Epithelial cell of esophagus (primary cell): ENCODE data around the gene APLP1.

Source experiments
- DNase-seq: peaks from one replicate; pipeline ENCODE4 v3.0.0; 2010; ENCODE audit warnings: low read depth
- H3K4me3 ChIP-seq: 2 replicates; pipeline ENCODE4 v1.5.1; 2011; ENCODE audit warnings: mild to moderate bottlenecking, low read length, control low read depth
- TF ChIP-seq, protein P1 (sequence below): IDR thresholded peaks from 2 replicates; pipeline ENCODE4 v1.5.1; 2011; ENCODE audit warnings: low read depth, mild to moderate bottlenecking, low read length, control low read depth, inconsistent platforms; ENCODE audit not compliant: insufficient read depth; ENCODE audit errors: missing control alignments

Gene APLP1

DNA sequence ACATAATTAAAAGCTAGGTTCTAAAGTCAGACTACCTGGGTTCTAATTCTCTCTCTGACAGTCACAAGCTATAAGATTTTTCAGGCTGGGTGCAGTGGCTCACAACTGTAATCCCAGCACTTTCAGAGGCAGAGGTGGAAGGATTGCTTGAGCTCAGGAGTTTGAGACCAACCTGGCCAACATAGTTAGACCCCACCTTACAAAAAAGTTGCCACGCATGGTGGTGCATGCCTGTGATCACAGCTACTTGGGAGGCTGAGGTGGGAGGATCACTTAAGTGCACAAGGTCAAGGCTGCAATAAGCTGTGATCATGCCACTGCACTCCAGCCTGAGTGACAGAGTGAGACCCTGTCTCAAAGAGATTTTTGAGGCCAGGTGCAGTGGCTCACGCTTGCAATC lies 26.0 kb downstream of the APLP1 start:
- DNase-seq, result no peak
- TF ChIP-seq, protein P1, sequence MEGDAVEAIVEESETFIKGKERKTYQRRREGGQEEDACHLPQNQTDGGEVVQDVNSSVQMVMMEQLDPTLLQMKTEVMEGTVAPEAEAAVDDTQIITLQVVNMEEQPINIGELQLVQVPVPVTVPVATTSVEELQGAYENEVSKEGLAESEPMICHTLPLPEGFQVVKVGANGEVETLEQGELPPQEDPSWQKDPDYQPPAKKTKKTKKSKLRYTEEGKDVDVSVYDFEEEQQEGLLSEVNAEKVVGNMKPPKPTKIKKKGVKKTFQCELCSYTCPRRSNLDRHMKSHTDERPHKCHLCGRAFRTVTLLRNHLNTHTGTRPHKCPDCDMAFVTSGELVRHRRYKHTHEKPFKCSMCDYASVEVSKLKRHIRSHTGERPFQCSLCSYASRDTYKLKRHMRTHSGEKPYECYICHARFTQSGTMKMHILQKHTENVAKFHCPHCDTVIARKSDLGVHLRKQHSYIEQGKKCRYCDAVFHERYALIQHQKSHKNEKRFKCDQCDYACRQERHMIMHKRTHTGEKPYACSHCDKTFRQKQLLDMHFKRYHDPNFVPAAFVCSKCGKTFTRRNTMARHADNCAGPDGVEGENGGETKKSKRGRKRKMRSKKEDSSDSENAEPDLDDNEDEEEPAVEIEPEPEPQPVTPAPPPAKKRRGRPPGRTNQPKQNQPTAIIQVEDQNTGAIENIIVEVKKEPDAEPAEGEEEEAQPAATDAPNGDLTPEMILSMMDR, result no peak
- no peak overlapping the region for H3K4me3 ChIP-seq

- H3K4me3 ChIP-seq, result no peak overlapping the region
Measured at GRCh38 chr19:35895911-35896642, 27.7 kb downstream of the APLP1 start.

DNA sequence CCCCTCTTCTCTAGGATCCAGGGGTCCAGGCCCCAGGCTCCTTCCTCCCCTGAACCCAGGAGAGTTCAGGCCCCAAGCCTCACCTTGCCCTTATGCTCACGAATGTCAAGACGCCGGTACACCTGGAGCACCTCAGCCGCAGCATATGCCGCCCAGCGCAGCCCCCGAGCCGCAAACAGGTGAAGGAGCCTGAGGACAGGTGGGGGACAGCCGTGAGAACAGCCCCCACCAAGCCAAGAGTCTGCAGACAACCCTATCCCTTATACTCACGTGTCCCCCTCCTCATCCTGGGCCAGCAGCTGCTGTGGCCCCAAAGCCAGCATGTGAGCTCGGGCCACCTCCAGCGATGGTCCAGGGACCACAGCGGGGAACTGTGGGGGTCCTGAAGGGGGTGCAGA lies 28.3 kb downstream of the APLP1 start:
- TF ChIP-seq, protein P1, result no peak
- no peak for DNase-seq
- H3K4me3 ChIP-seq, result no peak overlapping the region

More at GRCh38 chr19:35895911-35896642, 27.7 kb downstream of the APLP1 start:
- DNase-seq, result no peak
- TF ChIP-seq, protein P1, result no peak

DNA sequence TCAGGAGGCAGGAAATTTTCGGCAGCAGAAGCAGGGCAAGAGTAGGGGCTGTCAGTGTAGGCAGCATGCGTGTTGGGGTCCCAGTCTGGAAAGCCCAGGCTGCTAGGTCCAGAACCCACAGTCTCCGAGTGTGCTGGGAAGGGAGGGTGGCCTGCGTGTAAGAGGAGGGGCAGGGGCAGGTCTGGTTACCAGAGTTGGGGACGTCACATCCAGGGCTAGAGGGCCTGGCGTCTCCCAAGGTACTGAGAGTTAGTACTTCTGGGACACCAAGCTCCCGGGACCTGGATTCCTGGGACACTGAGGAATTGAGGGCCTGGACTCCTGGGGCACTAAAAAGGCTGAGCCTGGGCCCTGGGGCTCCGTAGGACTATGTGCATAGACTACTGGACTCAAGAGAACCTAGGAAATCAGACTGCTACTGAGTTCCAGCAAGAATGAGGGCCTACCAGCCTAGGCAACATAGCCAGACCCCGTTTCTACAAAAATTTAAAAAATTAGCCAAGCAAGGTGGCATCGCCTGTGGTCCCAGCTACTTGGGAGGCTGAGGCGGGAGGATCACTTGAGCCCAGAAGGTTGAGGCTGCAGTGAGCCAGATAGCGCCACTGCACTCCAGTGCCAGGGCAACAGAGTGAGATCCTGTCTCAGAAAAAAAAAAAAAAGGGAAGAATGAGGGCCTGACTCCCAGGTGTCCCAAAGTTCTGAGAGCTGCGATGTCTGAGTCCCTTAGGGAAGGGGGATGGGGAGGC lies 29.5 kb downstream of the APLP1 start:
- peak overlapping the region; percentile 78 for H3K4me3 ChIP-seq
- TF ChIP-seq, protein P1, result no peak
- DNase-seq, result no peak

GRCh38 chr19:35898499-35898809 lies 30.1 kb downstream of the APLP1 start:
- TF ChIP-seq, protein P1, result no peak
- DNase-seq, result no peak
- peak overlapping the region; percentile 78 for H3K4me3 ChIP-seq

DNA sequence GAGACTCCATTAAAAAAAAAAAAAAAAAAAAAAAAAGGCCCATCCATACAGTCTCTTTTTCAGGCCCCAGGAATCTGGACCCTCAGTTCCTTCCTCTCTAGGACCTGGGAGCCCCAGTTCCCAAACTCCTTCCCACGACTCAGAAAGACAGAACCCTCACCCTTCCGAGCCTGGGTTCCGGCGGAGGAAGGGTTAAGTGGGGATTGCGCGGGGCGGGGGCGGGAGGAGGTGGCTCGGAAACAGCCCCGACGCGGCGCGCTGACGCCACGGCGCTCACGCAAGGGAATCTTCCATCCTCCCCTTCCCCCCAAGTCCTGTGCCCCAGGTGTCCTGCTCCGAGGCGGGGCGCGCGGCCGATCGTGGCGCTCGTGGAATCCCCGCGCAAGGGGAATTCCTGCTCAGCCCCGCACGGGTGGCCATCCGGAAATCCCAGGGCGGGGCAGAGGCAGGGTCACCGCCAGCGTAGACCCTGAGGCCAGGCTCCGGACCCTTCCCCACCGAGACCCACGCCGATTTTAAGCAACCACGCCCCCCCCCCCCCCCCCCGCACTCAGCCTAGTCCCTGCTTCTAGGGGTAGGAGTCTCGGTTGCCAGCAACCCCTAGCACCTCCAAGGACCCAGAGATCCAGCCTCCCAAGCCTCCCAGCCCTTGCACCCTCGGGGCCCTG lies 31.3 kb downstream of the APLP1 start:
- TF ChIP-seq, protein P1, result no peak
- peak overlapping the region; percentile 78 for H3K4me3 ChIP-seq
- DNase-seq, result peak; percentile 90
